GM19468 (cell line): Measurements from ENCODE around the gene SORCS2.
"Not testable (repeated sequence)": the region's sequence is repeated elsewhere in the genome, so short reads cannot be mapped to it uniquely, and the experiment has no call there.

Experiments used
- ATAC-seq: cut with Tn5 transposase; IDR thresholded peaks from one replicate; pipeline ENCODE4 v1.9.1; 2021; ENCODE audit warnings: mild to moderate bottlenecking, moderate library complexity, moderate number of reproducible peaks; ENCODE audit not compliant: unreplicated experiment; ENCODE audit errors: extremely low read depth

SORCS2 gene

GRCh38 chr4:7215187-7215586, 22.8 kb downstream of the SORCS2 start:
- ATAC-seq = not testable (repeated sequence)

- no peak for ATAC-seq
These were observed 24.7 kb downstream of the SORCS2 start for GRCh38 chr4:7217039-7217438.

- no peak for ATAC-seq
These were observed 25.4 kb downstream of the SORCS2 start for GRCh38 chr4:7217474-7218321.

- no peak for ATAC-seq
These were observed 26.3 kb downstream of the SORCS2 start for GRCh38 chr4:7218686-7219085.

GRCh38 chr4:7222521-7222920, 30.2 kb downstream of the SORCS2 start:
- no peak for ATAC-seq

- ATAC-seq = no peak
These were observed 31.2 kb downstream of the SORCS2 start for GRCh38 chr4:7223541-7223940.

GRCh38 chr4:7224001-7224400, 31.7 kb downstream of the SORCS2 start:
- no peak for ATAC-seq

GRCh38 chr4:7224878-7225533, 32.7 kb downstream of the SORCS2 start:
- no peak for ATAC-seq

- no peak for ATAC-seq
These were observed 34.1 kb downstream of the SORCS2 start for GRCh38 chr4:7226439-7226838.

- ATAC-seq = no peak
These were observed 34.7 kb downstream of the SORCS2 start for GRCh38 chr4:7227008-7227407.

- no peak for ATAC-seq
These were observed 36.4 kb downstream of the SORCS2 start for GRCh38 chr4:7228734-7229133.

- ATAC-seq = no peak
These were observed 39.8 kb downstream of the SORCS2 start for GRCh38 chr4:7232061-7232650.

GRCh38 chr4:7233006-7233580, 40.8 kb downstream of the SORCS2 start:
- no peak for ATAC-seq

- no peak for ATAC-seq
These were observed 41.3 kb downstream of the SORCS2 start for GRCh38 chr4:7233601-7234000.

GRCh38 chr4:7234355-7235029, 42.2 kb downstream of the SORCS2 start:
- no peak for ATAC-seq

GRCh38 chr4:7235030-7235380, 42.7 kb downstream of the SORCS2 start:
- ATAC-seq = no peak

- ATAC-seq = no peak
These were observed 44.5 kb downstream of the SORCS2 start for GRCh38 chr4:7236847-7237246.

GRCh38 chr4:7237873-7238272, 45.5 kb downstream of the SORCS2 start:
- no peak for ATAC-seq

GRCh38 chr4:7238300-7238960, 46.1 kb downstream of the SORCS2 start:
- ATAC-seq = no peak
